Peyer's patch (tissue), 4 donors: Measurements from ENCODE around the gene TEC. TPM values are rescaled to one million over a fixed set of nuclear protein-coding genes. Genes with fewer than 3 reads are reported as not detected.

ENCODE experiments used
- DNase-seq, 3 donors: peaks; one replicate each; pipeline ENCODE4 v3.0.0-alpha.2; 2017 to 2019
- H3K27ac ChIP-seq, 4 donors: fragments of 200-600 bp; sonication (generic); one replicate each; pipeline ENCODE4 v1.5.1; 2016 to 2019
- H3K27me3 ChIP-seq, 2 donors: fragments of 200-600 bp; sonication (generic); one replicate each; pipeline ENCODE4 v1.5.1; 2019
- H3K36me3 ChIP-seq, 3 donors: fragments of 200-600 bp; sonication (generic); one replicate each; pipeline ENCODE4 v1.5.1; 2016 to 2019
- H3K4me1 ChIP-seq, 4 donors: fragments of 200-600 bp; sonication (generic); one replicate each; pipeline ENCODE4 v1.5.1; 2016 to 2019
- H3K4me3 ChIP-seq, 4 donors: fragments of 200-600 bp; sonication (generic); 1 replicate in 3 of 4; 2 replicates in 1 of 4; pipeline ENCODE4 v1.5.1; 2016 to 2019; ENCODE audit warnings: mild to moderate bottlenecking in 1 of 4
- H3K9me3 ChIP-seq, 4 donors: fragments of 200-600 bp; sonication (generic); one replicate each; pipeline ENCODE4 v1.5.1; 2016 to 2019; ENCODE audit warnings: mild to moderate bottlenecking in 1 of 4
- POLR2A ChIP-seq, 2 donors: fragments of 450-650 bp; IDR thresholded peaks; one replicate each; pipeline ENCODE4 v1.5.1; 2017; ENCODE audit warnings: antibody characterized with exemption in 2 of 2, mild to moderate bottlenecking in 2 of 2, moderate library complexity in 2 of 2
- total RNA-seq, 4 donors: library from RNA; depleted of rRNA; stranded (reverse); fragments of >200 nt; gene quantifications; one replicate each; pipeline ENCODE4 v1.1.0, GENCODE V29; 2016
- TF ChIP-seq, protein P1 (sequence below), 6 experiments: fragments of 450-650 bp in 4 of 6; fragments of 200-600 bp in 2 of 6; sonication (generic) in 1 of 6; IDR thresholded peaks; one replicate each; pipeline ENCODE4 v1.5.1; 2017 to 2019; ENCODE audit warnings: antibody characterized with exemption in 6 of 6, mild to moderate bottlenecking in 3 of 6, moderate library complexity in 1 of 6

The TEC gene
- total RNA-seq, 4 donors from 2014 or later, result 5.3 to 13.0 (median 10.2) TPM

DNA sequence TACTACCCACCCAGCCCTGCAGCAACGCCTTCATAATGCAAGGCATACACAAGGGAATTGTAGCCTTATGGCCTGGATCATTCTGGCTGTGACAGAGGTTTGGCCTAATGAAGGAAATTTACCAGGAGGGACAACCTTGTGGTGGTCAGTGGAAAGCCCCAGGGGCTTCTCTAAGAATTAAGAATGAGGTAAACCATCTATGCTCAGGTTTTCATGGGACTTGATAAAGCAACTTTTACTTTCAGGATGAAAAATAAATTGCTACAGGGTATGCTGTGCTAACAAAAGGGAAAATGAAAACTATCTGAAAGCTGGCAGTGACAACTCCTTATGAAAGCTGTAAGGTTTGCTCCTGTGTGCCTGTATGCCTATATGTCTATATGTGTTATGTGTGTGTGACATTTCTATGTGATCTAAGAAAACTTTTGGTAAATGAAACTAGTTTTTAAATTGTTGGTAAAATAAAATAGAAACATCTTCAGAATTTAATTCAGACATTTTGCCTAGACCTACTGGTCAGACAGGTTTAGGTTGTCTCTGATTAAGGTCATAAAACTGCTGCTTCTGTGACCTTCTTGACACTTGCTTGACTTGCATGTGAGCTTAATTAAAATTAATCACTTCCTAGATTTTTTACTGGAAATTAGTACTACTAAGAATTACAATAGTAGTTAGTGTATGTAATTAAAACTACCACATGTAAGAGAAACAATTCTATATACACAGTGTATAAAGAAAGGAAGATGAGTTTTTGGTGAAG lies 115.7 kb downstream of the TEC start:
- H3K9me3 ChIP-seq, result peaks cover 0 to 4% (median 0%) of the 10 kb centered on the region in 4 donors
- H3K36me3 ChIP-seq, result peaks cover 0 to 24% (median 0%) of the 10 kb centered on the region in 3 donors
- DNase-seq, result no peak
- no peaks in the 10 kb centered on the region for H3K4me1 ChIP-seq
- no peak overlapping the region for H3K4me3 ChIP-seq
- H3K27ac ChIP-seq, result no peak overlapping the region
- TF ChIP-seq POLR2A (IDR thresholded peaks at IDR 0.05), result no peak
- TF ChIP-seq, protein P1, sequence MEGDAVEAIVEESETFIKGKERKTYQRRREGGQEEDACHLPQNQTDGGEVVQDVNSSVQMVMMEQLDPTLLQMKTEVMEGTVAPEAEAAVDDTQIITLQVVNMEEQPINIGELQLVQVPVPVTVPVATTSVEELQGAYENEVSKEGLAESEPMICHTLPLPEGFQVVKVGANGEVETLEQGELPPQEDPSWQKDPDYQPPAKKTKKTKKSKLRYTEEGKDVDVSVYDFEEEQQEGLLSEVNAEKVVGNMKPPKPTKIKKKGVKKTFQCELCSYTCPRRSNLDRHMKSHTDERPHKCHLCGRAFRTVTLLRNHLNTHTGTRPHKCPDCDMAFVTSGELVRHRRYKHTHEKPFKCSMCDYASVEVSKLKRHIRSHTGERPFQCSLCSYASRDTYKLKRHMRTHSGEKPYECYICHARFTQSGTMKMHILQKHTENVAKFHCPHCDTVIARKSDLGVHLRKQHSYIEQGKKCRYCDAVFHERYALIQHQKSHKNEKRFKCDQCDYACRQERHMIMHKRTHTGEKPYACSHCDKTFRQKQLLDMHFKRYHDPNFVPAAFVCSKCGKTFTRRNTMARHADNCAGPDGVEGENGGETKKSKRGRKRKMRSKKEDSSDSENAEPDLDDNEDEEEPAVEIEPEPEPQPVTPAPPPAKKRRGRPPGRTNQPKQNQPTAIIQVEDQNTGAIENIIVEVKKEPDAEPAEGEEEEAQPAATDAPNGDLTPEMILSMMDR (IDR thresholded peaks at IDR 0.05), result no peak
- H3K27me3 ChIP-seq, result no peaks in the 10 kb centered on the region

DNA sequence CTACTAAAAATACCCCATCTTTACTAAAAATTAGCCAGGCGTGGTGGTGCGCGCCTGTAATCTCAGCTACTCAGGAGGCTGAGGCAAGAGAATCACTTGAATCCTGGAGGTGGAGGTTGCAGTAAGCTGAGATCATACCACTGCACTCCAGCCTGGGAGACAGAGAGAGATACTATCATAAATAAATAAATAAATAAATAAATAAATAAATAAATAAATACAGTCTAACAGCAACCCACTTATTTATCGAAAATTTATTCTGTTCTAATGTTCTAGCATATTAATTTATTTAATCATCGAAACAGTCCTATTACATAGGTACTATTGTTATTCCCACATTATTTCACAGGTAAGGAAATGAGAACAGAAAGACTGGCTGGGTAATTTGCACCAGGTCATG lies 117.4 kb downstream of the TEC start:
- Histone ChIP-seq H3K27ac (no peak overlapping the region), H3K4me1 (no peaks in the 10 kb centered on the region), H3K36me3 (peaks cover 0 to 29% (median 0%) of the 10 kb centered on the region in 3 donors), H3K27me3 (no peaks in the 10 kb centered on the region), H3K4me3 (no peak overlapping the region), H3K9me3 (peaks cover 0 to 4% (median 0%) of the 10 kb centered on the region in 4 donors)
- DNase-seq, result no peak
- TF ChIP-seq, protein P1 (IDR thresholded peaks at IDR 0.05), result no peak
- TF ChIP-seq POLR2A (IDR thresholded peaks at IDR 0.05), result no peak

DNA sequence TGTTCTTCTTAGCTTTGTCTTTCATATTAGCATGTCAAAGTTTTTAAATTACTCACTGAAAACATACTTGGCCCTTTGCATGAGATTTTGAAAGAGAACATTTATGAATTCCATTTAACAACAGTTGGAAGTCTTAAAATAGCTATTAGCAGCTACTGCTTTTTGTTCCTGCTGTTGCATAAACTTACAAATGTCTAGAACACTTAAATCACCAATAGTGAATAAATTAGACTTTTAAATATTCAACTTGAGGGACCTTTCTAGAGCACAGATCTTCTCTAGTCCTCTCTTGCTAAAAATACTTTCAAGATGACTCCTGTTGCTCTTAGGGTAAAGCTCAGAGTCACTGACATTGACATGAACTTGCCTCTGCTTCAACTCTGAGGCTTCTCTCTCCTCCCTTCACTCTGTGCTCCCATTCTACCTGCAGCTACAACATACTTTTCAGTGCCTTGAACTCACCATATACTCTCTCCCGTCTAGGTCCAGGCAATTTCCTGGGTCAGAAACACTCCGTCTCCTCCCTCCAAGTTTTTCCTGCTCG lies 119.7 kb downstream of the TEC start:
- Histone ChIP-seq H3K4me3 (no peak overlapping the region), H3K27me3 (no peaks in the 10 kb centered on the region), H3K36me3 (peaks cover 0 to 13% (median 0%) of the 10 kb centered on the region in 3 donors), H3K27ac (no peak overlapping the region), H3K9me3 (peaks cover 0 to 3% (median 0%) of the 10 kb centered on the region in 4 donors), H3K4me1 (no peaks in the 10 kb centered on the region)
- TF ChIP-seq, protein P1 (IDR thresholded peaks at IDR 0.05), result no peak
- no peak for TF ChIP-seq POLR2A (IDR thresholded peaks at IDR 0.05)
- DNase-seq, result no peak

DNA sequence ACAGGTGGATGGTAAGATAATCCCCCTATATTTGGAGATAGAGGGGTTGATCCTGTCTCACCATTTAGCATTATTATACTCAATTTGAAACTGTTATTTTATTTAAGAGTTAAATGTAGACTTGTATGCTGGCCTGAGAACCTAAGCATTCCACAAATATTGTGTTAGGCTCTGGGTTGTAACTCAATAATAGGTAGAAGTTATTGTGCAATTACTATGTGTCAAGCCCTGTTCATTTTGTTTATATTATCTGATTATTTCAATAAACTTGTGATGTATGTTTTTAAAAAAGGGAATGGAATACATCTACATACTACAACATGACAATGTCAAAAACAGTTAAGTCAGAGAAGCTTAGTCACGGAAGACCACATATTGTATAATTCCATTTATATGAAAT lies 122.0 kb downstream of the TEC start:
- Histone ChIP-seq H3K27ac (no peak overlapping the region), H3K9me3 (no peaks in the 10 kb centered on the region), H3K27me3 (no peaks in the 10 kb centered on the region), H3K4me1 (no peaks in the 10 kb centered on the region), H3K4me3 (no peak overlapping the region), H3K36me3 (peaks cover 0 to 5% (median 0%) of the 10 kb centered on the region in 3 donors)
- DNase-seq, result no peak
- TF ChIP-seq POLR2A (IDR thresholded peaks at IDR 0.05), result no peak
- TF ChIP-seq, protein P1 (IDR thresholded peaks at IDR 0.05), result no peak

DNA sequence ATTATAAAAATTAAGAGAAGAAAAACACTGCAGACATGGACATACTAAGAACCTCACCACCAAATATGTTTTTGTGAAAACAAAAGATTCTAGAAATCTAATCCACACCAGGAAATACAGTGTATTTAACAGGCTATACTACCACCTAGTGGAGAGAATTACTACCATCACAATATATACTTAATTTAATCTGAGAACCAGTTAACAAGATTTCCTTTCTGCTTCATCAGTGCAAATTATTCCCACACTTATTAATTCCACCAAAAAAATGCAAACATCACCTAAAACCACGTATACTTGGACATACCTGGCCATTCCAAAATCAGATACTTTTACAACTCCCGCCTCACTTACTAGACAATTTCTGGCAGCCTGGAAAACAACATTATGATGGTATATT lies 128.6 kb downstream of the TEC start:
- Histone ChIP-seq H3K36me3 (peaks cover 0 to 13% (median 0%) of the 10 kb centered on the region in 3 donors), H3K9me3 (no peaks in the 10 kb centered on the region), H3K4me1 (peaks cover 0 to 7% (median 1%) of the 10 kb centered on the region in 4 donors), H3K4me3 (no peak overlapping the region), H3K27me3 (no peaks in the 10 kb centered on the region), H3K27ac (no peak overlapping the region)
- DNase-seq, result no peak
- TF ChIP-seq, protein P1 (IDR thresholded peaks at IDR 0.05), result peak; percentile 40 to 76 (median 63)
- TF ChIP-seq POLR2A (IDR thresholded peaks at IDR 0.05), result no peak
